T1000 (cell line): Measurements from ENCODE around the gene SORL1.
"Not testable (repeated sequence)": the region's sequence is repeated elsewhere in the genome, so short reads cannot be mapped to it uniquely, and the experiment has no call there.

Experiments used
- DNase-seq: peaks from one replicate; lab custom pipeline; 2025; ENCODE audit warnings: mixed read lengths; lab: John Stamatoyannopoulos, UW

The SORL1 gene

DNA sequence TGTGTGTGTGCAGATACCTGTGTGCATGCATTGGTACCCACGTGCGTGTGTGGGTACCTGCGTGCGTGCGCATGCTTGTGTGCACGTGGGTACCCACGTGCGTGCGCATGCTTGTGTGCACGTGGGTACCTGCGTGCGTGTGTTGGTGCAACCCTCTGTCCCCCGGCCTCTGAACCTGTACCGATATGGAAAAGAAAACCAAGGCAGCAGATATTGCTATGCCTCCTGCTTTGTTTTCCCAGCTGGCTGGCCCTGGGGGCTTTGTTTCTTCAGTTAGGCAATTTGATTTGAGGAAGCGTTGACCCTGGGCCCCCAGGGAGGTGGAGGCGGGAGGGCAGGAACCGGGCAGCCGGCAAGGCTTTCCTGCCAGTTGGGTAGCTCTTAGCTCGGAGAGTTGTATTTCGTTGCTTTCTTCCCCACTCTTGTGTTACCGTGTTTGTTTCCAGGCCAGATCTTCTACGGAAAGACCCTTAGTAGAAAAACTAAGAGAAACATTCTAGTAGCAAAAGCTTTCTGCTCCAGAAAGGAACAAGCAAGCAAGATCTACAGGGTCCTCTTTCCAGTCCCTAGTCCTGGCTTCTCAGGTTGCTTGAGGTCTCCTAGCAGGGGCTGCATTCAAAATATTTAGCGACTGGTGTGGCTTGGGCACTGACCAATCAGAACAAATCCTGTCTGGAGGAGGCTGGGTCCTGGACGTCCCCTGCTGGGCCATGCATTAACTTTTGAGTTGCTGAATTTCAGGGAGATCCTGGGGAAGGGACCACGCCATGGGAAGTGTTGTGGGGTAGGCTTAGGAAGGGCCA, 27.0 kb downstream of the SORL1 start:
- DNase-seq, result no peak

DNA sequence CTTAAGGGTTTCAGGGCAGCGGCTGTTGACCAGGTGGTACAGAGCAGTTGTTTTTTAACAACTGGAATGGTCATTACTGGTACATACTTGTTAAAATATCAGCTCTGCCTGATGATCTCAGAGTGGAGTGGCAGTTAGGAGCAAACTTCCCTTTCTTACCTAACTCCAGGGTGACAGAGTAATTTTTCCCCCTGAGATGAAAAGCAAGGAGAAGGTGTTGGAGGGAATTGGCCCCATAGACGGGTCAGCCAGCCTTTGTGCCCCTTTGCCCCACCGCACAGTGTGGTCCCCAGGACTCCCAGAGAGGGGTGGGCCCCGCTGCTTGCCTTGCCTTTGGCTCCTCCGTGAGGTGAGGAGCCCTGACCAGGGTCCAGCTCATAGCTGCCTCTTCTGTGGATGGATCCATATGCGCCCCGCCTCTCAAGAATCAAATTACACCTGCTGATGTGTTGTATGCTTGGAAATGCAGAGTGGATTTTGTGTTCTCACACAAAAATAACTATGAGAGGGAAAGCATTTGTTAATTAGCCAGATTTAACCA, 27.7 kb downstream of the SORL1 start:
- DNase-seq, result no peak

DNA sequence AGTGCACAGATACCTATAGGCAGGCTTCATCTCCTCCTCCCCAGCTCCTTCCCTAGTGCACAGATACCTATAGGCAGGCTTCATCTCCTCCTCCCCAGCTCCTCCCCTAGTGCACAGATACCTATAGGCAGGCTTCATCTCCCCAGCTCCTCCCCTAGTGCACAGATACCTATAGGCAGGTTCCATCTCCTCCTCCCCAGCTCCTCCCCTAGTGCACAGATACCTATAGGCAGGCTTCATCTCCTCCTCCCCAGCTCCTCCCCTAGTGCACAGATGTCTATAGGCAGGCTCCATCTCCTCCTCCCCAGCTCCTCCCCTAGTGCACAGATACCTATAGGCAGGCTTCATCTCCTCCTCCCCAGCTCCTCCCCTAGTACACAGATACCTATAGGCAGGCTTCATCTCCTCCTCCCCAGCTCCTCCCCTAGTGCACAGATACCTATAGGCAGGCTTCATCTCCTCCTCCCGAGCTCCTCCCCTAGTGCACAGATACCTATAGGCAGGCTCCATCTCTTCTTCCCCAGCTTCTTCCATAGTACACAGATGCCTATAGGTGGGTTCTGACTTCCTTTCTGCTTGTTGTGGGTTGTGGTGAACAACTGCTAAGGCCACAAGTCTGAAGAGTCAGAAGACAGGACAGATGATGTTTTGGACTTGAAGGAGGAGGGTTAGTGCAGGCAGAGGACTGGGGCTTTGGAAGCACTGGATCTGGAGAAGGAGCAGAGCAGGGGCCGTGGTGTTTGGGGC, 29.5 kb downstream of the SORL1 start:
- DNase-seq, result not testable (repeated sequence)

DNA sequence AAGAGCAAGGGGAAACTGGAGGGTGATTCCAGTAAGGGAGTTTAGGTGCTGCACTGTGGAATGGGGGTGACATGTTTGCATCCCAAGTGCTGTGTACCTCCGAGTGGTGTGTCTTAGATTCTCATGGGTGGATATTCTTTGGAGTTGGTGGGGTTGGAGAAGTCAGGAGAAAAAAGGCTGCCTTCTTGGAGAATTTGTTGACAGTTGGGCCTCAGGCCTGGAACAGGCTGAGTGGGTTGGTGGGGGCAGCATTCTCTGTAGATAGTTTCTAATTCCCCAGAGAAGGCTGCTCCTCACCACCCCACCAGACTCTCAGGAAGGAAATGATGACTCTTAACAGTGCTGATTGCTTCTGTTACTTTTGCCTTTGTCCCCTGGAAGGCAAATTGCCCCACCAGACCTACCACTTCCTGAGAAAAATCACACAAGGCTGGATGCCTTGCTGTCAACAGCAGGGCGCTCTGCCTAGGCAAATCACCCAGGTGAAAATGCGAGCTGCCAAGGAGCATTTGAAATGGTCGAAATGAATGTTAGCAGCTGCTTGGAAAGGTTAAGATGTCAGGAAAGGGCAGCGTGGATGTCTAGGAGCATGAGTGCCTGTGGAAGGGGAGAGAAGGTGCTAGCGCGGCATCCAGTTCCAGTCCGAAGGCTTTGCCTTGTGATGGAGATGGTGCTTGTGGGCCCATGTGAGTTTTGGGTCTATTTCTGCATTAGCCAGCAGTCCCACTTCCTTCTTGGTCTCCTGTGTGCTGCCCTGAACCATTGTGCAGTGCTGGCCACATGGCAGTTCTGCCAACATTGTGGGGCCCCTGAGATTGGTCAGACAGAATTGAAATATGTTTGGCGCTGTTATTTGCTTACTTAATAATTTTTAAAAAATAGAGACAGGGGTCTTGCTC, 30.4 kb downstream of the SORL1 start:
- DNase-seq, result no peak

DNA sequence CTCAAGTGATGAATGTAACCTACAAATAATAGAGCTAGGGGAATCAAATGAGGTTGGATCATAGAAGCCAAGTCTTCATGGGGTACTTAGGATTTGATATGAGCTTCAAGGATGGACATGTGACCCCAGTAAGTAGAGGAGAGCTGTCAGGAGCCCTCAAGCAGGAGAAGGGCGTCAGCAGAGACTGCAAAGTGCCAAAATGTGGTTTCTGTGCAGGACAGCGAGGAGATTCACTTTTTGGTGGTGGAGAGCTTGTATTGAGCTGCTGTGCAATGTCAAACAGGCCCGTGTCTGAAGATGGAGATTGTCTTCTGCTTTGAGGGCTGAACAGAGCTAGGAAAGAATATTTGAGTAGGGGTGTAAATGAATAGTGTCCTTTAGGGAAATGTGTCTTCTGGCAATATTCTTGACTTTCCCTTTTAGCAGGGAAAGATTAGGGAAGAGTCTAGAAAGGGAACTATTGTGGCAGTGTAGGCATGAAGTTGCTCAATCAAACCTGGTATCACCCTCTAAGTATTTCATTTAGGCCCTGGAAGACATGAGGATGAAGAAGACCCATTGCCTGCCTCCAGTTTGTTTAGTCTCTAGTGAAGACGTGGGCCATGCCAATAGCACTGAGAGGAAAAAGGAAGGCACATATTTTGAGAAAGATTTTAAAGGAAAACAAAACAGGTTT, 31.8 kb downstream of the SORL1 start:
- no peak for DNase-seq

DNA sequence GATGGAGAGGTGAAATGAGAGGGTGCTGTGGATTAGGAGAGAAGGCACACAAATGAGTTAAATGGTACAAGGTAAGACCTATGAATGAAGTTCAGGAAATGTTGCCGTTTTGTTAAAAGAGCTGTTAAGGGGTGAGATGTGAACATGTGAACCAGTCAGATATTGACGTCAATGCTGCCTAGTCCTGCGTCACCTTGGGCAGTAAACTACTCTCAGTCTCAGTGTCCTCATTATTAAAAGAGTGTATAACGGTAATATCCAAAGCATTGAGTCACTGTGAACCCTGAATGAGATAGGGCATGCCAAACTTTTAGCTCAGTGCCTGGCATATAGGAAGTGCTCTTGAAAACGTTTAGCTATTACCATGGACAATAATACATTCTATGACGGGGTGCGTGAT, 33.1 kb downstream of the SORL1 start:
- no peak for DNase-seq

DNA sequence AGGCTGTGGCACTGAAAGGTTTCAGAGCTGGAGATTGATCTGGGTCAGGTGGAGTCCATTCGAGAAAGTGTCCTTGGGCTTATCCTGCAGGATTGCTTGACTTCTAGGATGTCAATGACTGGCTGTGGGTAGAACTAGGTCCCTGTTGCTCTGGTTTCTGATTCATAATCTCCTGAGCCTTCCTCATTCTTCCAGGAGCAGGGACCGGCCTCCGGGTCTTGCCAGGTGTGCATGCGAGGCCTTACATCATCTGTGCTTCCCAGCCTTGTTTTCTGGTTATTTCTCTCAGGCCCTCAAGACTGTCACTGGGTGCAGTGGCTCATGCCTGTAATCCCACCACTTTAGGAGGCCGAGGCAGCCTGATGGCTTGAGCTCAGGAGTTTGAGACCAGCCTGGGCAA, 33.9 kb downstream of the SORL1 start:
- no peak for DNase-seq

DNA sequence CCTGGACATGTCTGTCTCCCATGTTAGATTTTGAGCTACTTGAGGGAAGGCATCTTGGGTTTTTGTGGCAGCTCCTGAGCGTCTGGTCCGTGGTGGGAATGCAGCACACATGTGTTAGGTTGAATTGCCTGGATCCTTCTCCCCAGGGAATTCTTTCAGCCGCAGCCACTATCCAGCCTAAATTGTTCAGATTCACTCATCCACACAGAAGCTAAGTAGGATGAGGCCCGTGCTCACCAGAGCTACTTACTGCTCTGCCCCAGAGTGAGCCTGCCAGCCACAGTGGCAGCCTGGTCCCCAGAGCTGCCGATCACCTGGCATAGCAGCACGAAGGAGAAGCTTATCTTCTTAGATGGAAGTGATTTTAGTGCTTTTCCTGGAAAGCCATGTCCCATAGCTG, 35.1 kb downstream of the SORL1 start:
- no peak for DNase-seq

DNA sequence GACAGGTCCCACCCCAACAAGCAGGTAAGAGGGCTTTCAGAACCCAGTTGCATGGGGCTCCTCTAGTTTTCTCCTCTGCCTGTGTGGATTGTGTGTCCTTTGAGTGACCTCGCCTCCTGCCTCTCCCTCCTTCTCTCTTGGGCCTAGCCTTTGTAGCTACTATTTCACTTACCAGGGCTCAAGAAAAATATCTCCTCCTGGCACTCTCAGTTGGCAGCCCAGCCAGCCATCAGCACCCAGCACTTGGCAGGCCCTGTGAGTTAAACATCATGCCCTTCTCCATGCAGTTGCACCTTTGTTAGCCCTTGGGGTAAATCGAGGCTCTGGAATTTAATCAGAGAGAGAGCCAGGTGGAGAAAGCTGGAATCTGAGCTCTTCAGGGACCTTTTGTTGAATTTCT, 36.1 kb downstream of the SORL1 start:
- no peak for DNase-seq

DNA sequence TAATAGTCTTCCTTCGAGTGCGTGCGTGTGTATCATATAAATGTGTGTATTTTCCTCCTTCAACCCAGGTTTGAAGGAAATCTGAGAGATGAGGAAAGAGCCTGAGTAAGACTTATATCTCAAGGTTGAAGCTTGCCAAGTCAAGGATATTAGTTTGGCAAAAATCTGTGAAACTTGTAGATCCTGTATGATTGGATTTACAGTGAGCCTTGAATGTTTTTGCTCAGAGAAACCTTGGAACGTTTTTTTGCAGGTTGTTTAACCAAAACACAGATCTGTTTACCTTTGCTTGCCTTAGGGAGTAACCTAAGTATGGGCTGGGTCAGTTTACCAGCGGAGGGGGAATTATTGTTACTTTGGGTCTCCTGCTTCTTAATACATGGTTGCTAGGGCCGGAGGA, 36.5 kb downstream of the SORL1 start:
- DNase-seq, result no peak

DNA sequence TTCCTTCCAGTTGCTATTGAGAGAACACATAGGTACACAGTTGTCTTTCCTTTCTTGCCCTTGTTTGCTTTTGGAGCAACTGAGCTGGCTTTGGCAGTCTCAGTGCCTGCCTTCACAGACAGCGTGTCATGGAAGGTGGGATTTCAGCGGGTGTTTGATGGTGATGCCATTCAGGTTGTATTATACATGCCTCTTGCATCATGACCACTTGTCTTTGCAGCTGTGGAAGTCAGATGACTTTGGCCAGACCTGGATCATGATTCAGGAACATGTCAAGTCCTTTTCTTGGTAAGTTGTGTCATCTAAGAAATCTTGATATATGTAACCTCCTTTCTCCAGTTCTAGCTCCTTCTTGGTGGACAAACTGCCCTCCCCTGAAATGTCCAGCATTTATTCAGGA, 37.7 kb downstream of the SORL1 start:
- no peak for DNase-seq

DNA sequence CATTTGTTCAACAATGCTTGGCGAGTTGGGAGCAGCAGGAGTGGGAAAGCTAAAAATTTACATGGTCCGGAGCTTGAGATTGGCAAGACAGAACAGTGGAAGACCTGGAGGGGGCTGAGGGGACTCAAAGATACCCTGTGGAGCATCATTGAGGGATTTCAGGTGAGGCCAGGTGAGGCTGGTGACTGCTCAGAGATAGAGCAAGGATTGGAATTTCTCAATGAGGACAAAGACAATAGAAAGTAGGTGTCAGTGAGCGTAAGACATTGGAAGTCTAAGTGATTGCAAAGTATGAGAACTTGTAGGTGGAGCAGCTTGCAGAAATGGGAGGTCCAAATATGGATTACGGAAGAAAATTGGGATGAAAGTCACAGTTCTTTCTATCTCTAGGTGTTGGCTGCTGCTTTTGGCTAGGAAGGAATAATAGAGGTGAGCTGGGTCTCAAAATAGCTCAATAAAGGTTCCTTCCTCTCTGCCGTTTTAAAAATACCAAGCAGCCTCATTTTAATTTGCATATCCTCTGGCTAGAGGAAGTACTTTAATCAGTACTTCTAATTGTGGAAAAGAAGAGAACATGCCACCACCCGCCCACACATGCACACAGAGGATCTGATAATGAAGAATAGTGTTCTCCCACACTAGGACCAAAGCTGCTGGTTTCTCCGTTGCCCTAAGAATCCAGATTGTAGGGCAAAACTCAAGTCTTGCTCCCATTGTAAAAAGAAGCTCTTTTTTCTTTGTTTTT, 42.4 kb downstream of the SORL1 start:
- DNase-seq, result no peak

DNA sequence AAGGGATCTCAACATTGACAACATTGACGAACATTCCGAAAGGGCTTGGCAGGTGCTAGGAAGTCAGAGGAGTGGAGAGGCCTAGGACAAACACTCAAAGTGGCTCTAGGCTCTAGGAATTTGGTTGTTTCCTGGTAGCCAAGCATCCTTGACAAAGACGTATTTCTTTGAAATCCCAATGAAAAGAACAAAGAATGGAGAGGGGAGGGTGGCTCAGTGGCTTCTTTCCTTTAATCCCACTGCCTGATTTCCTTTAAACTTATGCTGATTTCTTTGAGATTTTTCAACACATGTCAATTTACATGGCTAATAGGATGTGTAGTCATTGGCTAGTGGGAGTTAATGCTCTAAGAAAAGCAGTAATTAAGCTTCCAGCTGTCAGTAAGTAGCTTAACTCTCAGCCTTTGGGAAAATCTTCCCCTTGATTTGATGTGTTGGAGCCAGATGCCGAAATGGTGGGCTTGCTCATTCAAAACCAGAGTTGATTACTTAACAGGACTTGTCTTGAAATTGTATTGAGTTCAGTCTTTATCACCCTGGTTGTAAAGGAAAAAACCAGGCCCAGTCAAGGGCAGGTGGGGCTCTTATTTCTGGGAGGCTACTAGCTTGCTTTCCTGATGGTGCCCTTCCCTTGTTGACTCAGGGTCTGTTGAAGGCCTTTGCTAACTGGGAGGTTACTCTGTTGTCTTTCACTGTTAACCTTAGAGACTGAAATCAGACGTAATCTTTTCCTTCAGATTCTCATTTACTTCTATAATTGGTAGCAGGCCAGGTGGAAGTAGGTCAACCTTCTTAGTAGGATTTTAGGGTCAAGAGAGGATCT, 45.3 kb downstream of the SORL1 start:
- no peak for DNase-seq

DNA sequence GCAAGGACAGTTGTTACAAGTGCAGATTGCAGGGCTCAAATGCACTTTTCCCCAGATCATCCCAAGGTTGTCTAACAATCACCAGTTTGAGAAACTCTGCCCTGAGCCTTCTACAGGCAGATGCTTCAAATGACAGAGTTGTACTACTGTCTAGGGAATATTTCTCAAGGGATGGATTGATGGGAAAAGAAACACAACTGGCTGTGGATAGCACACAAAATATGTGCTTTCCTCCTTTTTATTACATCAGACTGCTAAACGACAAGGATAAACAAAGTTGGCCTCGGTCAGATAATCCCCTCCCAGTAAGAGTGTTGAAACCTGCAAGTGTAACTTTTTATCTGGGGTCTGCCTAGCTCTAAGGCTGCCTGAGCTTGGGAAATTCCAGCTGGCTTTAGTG, 47.3 kb downstream of the SORL1 start:
- DNase-seq, result no peak

DNA sequence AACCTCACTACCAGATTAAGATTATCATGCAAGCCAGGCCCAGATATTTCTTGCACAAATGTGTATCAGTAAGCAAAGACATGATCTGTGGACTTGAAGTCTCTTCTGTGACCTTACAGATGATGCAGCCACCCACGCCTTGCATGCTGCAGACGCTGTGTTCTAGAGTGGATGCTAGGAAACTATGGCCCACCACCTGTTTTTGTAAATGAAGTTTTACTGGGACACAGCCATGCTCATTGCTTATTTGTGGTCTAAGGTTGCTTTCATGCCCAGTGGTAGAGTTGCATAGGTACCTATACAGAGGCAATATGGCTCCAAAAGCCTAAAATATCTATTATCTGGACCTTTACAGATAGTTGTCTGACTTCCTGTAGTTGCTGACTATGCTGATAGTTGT, 48.2 kb downstream of the SORL1 start:
- DNase-seq, result no peak

DNA sequence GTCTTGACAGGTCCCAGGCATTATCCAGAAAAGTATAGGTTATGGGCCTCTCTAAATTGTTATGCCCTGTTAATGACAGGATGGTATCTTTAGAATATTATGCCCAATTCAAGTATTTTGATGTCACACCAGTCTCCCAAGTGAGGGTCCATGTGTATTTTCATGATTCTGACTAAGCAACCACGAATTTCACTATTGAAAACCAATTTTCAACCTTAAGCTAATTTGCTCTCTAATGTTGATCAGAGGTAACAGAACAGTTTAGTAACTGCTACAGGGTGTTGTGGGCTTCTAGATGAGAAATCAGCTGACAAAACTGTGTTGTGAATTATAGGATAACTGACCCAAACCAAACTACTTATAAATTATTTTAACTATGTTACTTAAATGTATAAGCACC, 48.6 kb downstream of the SORL1 start:
- no peak for DNase-seq

DNA sequence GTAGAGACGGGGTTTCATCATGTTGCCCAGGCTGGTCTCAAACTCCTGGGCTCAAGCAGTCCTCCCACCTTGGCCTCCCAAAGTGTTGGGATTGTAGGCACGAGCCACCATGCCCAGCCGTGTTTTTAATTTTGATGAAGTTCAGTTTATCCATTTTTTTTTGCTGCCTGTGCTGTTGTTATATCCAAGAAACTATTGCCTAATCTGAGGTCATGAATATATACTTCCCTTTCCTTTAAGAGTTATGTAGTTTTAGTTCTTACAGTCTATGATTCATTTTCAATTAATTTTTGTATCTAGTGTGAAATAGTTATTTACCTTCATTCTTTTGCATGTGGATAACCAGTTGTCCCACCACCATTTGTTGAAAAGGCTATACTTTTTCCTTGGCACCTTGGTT, 50.9 kb downstream of the SORL1 start:
- DNase-seq, result no peak

DNA sequence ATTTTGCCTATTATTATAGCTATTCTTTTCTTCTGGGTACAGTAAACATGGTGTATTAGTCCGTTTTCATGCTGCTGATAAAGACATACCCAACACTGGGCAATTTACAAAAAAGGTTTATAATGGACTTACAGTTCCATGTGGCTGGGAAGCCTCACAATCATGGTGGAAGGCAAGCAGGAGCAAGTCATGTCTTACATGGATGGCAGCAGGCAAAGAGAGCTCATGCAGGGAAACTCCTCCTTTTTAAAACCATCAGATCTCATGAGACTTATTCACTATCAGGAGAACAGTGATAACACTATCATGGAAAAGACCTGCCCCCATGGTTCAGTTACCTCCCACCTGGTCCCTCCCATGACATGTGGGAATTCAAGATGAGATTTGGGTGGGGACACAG, 54.1 kb downstream of the SORL1 start:
- DNase-seq, result not testable (repeated sequence)

DNA sequence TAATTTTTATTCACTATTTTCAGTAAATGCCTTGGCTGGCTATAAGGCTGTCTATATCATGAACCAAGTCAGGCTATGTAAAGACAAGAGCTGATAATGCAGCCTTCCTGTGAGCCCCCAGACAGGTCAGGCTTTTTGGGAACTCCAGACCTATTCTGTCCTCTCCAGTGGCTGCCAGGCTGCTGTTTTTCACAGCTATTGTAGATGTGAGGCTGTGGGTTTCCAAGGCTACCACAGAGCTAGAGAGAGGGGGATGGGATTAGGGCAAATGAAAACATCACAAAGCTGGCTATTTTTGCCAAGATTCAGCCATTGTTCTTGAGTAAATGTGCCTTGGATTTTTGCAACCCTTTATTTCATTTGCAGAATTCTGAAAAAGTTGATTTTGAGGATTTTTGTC, 56.3 kb downstream of the SORL1 start:
- DNase-seq, result no peak

DNA sequence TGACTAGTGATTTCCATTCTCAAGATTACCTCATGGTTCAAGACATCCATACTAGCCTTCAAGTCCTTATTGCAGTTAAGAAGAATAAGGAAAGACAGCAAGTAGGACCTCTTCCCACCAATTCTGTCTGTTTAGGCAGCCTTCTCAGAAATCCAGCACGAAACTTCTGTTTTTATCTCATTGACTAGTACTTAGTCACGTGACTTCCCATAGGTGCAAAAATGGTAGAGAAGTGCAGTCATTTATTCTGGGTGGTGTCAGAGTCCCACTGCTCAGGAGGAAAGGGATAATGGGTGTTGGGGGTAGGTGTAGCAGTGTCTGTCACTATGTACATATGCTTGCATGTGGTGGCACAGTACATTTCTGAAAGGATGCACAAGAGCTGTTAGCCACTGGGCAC, 58.3 kb downstream of the SORL1 start:
- DNase-seq, result no peak
